ENCODE results near the gene SYT5. TPM values are rescaled to one million over a fixed set of nuclear protein-coding genes. Genes with fewer than 3 reads are reported as not detected.

Gene SYT5
- total RNA-seq, 2 donors from 2014 or later, result 0.67 to 3.2 TPM

GRCh38 chr19:55141696-55142095, 38.4 kb downstream of the SYT5 start:
- no peak overlapping the region for H3K27ac ChIP-seq
- H3K9ac ChIP-seq (ENCODE audit: low read depth in 2 of 2, low read length in 2 of 2), result no peak overlapping the region
- no peaks in the 10 kb centered on the region for H3K4me1 ChIP-seq
- H3K4me3 ChIP-seq, result no peak overlapping the region
- no peak for DNase-seq
- no peaks in the 10 kb centered on the region for H3K36me3 ChIP-seq
- intact Hi-C loops (cut with DNase I), result loop anchor here (2.0 to 5.0 kb wide), 2 partner anchors 276 to 363 kb away; no protein-coding TSS in a partner anchor
- H3K27me3 ChIP-seq, result peaks cover 20% of the 10 kb centered on the region
- H3K9me3 ChIP-seq, result no peaks in the 10 kb centered on the region
- no peak for TF ChIP-seq CTCF (IDR thresholded peaks at IDR 0.05)

GRCh38 chr19:55137915-55138314, 42.2 kb downstream of the SYT5 start:
- H3K4me3 ChIP-seq, result no peak overlapping the region
- H3K36me3 ChIP-seq, result no peaks in the 10 kb centered on the region
- no peak overlapping the region for H3K27ac ChIP-seq
- H3K4me1 ChIP-seq, result no peaks in the 10 kb centered on the region
- intact Hi-C loops (cut with DNase I), result no loop called here
- DNase-seq, result no peak
- peaks cover 5% of the 10 kb centered on the region for H3K27me3 ChIP-seq
- no peaks in the 10 kb centered on the region for H3K9me3 ChIP-seq
- no peak for TF ChIP-seq CTCF (IDR thresholded peaks at IDR 0.05)
- H3K9ac ChIP-seq (ENCODE audit: low read depth in 2 of 2, low read length in 2 of 2), result no peak overlapping the region

DNA sequence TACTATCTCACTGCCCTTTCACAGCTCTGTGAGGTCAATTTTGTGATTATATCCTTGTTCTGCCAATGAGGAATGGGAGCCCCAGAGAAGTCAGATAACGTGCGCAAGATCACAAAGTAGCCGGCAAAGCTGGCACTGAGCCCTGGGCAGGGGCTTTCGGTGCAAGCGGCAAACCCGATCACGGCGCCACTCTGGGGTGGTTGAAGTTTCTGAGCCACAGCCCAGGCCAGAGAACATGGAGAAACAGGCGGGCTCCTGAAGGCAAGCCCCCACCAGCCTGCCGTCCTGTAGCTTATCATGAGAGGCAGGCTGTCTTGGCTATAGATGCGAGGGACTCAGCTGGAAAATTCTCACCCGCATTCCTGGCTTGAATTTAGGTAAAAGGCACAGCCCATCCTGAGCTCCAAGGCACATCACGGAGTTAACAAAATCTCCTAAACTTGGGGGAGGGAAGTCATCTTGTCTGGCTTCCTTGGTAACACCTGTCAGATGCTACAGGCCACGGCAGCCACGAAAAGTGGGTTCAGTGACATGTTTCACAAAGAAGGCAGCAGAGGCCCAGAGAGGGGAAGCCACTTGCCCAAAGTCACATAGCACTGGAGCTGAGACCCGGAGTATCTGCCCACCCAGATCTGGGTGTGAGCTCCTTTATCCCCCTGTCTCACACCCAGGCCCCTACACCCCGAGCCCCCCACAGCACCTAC, 43.5 kb downstream of the SYT5 start:
- no peaks in the 10 kb centered on the region for H3K4me1 ChIP-seq
- no peaks in the 10 kb centered on the region for H3K36me3 ChIP-seq
- H3K4me3 ChIP-seq, result no peak overlapping the region
- H3K27ac ChIP-seq, result no peak overlapping the region
- TF ChIP-seq CTCF (IDR thresholded peaks at IDR 0.05), result no peak
- peaks cover 5% of the 10 kb centered on the region for H3K27me3 ChIP-seq
- DNase-seq, result no peak
- intact Hi-C loops (cut with DNase I), result no loop called here
- H3K9me3 ChIP-seq, result no peaks in the 10 kb centered on the region
- no peak overlapping the region for H3K9ac ChIP-seq (ENCODE audit: low read depth in 2 of 2, low read length in 2 of 2)

- Histone ChIP-seq H3K9ac (ENCODE audit: low read depth in 2 of 2, low read length in 2 of 2) (no peak overlapping the region), H3K27me3 (peaks cover 5% of the 10 kb centered on the region)
- intact Hi-C loops (cut with DNase I), result no loop called here
Measured at GRCh38 chr19:55134736-55135135, 45.4 kb downstream of the SYT5 start.

GRCh38 chr19:55133639-55134444, 46.2 kb downstream of the SYT5 start:
- DNase-seq, result no peak
- intact Hi-C loops (cut with DNase I), result no loop called here
- Histone ChIP-seq H3K9me3 (no peaks in the 10 kb centered on the region), H3K4me1 (no peaks in the 10 kb centered on the region), H3K36me3 (no peaks in the 10 kb centered on the region), H3K4me3 (no peak overlapping the region), H3K27ac (no peak overlapping the region), H3K27me3 (no peaks in the 10 kb centered on the region), H3K9ac (ENCODE audit: low read depth in 2 of 2, low read length in 2 of 2) (no peak overlapping the region)
- TF ChIP-seq CTCF (IDR thresholded peaks at IDR 0.05), result no peak

More at GRCh38 chr19:55134736-55135135, 45.4 kb downstream of the SYT5 start:
- no peak overlapping the region for H3K27ac ChIP-seq
- no peak overlapping the region for H3K4me3 ChIP-seq
- no peak for TF ChIP-seq CTCF (IDR thresholded peaks at IDR 0.05)
- no peaks in the 10 kb centered on the region for H3K4me1 ChIP-seq
- H3K9me3 ChIP-seq, result no peaks in the 10 kb centered on the region
- no peaks in the 10 kb centered on the region for H3K36me3 ChIP-seq
- DNase-seq, result no peak
